ENCODE data around the gene ANKRD33. TPM values are rescaled to one million over a fixed set of nuclear protein-coding genes. Genes with fewer than 3 reads are reported as not detected.

Gene ANKRD33
- total RNA-seq, 1 experiment from 2014 or later: not detected

DNA sequence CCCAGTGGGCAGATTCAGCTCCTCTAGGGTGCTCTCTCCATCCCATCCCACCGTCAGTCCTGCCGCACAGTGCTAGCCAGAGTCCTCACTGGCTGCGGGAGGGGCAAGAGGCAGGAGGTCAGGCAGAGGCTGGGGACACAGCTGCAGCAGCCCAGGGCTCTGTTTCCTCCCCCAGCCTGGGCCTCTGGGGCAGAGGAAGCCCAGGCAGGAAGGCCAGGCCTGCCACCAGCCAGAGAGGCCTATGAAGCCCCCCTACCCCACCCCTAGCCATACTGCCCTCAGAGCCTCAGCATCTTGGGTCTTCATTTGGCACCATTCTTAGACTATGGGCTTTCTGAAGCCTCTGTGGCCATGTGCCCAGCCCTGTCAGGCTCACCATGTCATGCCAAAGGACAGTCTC, 22.8 kb downstream of the ANKRD33 start:
- Mint-ChIP-seq H3K4me1 (ENCODE audit: low read depth, unreplicated experiment) (peaks cover 15% of the 10 kb centered on the region), H3K27ac (ENCODE audit: unreplicated experiment) (no peak overlapping the region), H3K36me3 (ENCODE audit: insufficient read depth, unreplicated experiment) (no peaks in the 10 kb centered on the region), H3K27me3 (ENCODE audit: insufficient read depth, unreplicated experiment) (no peaks in the 10 kb centered on the region), H3K4me3 (ENCODE audit: unreplicated experiment) (no peak overlapping the region), H3K9me3 (ENCODE audit: unreplicated experiment) (no peaks in the 10 kb centered on the region)
- intact Hi-C loops (cut with micrococcal nuclease; ENCODE audit: unreplicated experiment): no loop called here
- no peak overlapping the region for H3K4me3 ChIP-seq (ENCODE audit: low read depth, low read length)
- CTCF ChIA-PET: no interaction called here
- no peak for DNase-seq
- H3K36me3 ChIP-seq (ENCODE audit: control insufficient read depth, insufficient read depth, low read length): no peaks in the 10 kb centered on the region
- TF ChIP-seq CTCF (IDR thresholded peaks at IDR 0.05; ENCODE audit: insufficient read depth in 1 of 2, low read depth in 1 of 2, low read length in 1 of 2, severe bottlenecking in 1 of 2, unreplicated experiment in 1 of 2): no peak
- no peaks in the 10 kb centered on the region for H3K9me3 ChIP-seq
- no TSS peak for BruUV-seq (replicated peaks)
- POLR2A ChIA-PET: no interaction called here
- H3K4me1 ChIP-seq: no peaks in the 10 kb centered on the region; the same call in 1 of the 2 replicates
- no peaks in the 10 kb centered on the region for H3K27me3 ChIP-seq (replicated peaks; ENCODE audit: control insufficient read depth, insufficient read depth, low read length)

GRCh38 chr12:51911307-51911706, 23.4 kb downstream of the ANKRD33 start:
- no TSS peak for BruUV-seq (replicated peaks)
- intact Hi-C loops (cut with micrococcal nuclease; ENCODE audit: unreplicated experiment): no loop called here
- peaks cover 9% of the 10 kb centered on the region for H3K4me1 Mint-ChIP-seq (ENCODE audit: low read depth, unreplicated experiment)
- no peak for TF ChIP-seq CTCF (IDR thresholded peaks at IDR 0.05; ENCODE audit: insufficient read depth in 1 of 2, low read depth in 1 of 2, low read length in 1 of 2, severe bottlenecking in 1 of 2, unreplicated experiment in 1 of 2)
- H3K27me3 ChIP-seq (replicated peaks; ENCODE audit: control insufficient read depth, insufficient read depth, low read length): no peaks in the 10 kb centered on the region
- H3K4me3 ChIP-seq (ENCODE audit: low read depth, low read length): no peak overlapping the region
- no peaks in the 10 kb centered on the region for H3K36me3 Mint-ChIP-seq (ENCODE audit: insufficient read depth, unreplicated experiment)
- no peaks in the 10 kb centered on the region for H3K27me3 Mint-ChIP-seq (ENCODE audit: insufficient read depth, unreplicated experiment)
- H3K9me3 ChIP-seq: no peaks in the 10 kb centered on the region
- CTCF ChIA-PET: interaction anchor here (1.0 kb wide), 1 partner anchor 11 kb away, joined by 4 read pairs; no protein-coding TSS in a partner anchor
- no peaks in the 10 kb centered on the region for H3K36me3 ChIP-seq (ENCODE audit: control insufficient read depth, insufficient read depth, low read length)
- H3K4me3 Mint-ChIP-seq (ENCODE audit: unreplicated experiment): no peak overlapping the region
- no peak for DNase-seq
- H3K4me1 ChIP-seq: no peaks in the 10 kb centered on the region
- POLR2A ChIA-PET: no interaction called here
- H3K27ac Mint-ChIP-seq (ENCODE audit: unreplicated experiment): no peak overlapping the region
- no peaks in the 10 kb centered on the region for H3K9me3 Mint-ChIP-seq (ENCODE audit: unreplicated experiment)

- peak in 1 of 2 experiments; percentile 28 for DNase-seq
- BruUV-seq (replicated peaks): no TSS peak
- no peaks in the 10 kb centered on the region for H3K27me3 ChIP-seq (replicated peaks; ENCODE audit: control insufficient read depth, insufficient read depth, low read length)
- POLR2A ChIA-PET: no interaction called here
- no peak for TF ChIP-seq CTCF (IDR thresholded peaks at IDR 0.05; ENCODE audit: insufficient read depth in 1 of 2, low read depth in 1 of 2, low read length in 1 of 2, severe bottlenecking in 1 of 2, unreplicated experiment in 1 of 2)
- intact Hi-C loops (cut with micrococcal nuclease; ENCODE audit: unreplicated experiment): no loop called here
- Mint-ChIP-seq H3K4me1 (ENCODE audit: low read depth, unreplicated experiment) (peaks cover 9% of the 10 kb centered on the region), H3K9me3 (ENCODE audit: unreplicated experiment) (no peaks in the 10 kb centered on the region), H3K27me3 (ENCODE audit: insufficient read depth, unreplicated experiment) (no peaks in the 10 kb centered on the region), H3K27ac (ENCODE audit: unreplicated experiment) (no peak overlapping the region), H3K4me3 (ENCODE audit: unreplicated experiment) (no peak overlapping the region), H3K36me3 (ENCODE audit: insufficient read depth, unreplicated experiment) (no peaks in the 10 kb centered on the region)
- CTCF ChIA-PET: interaction anchor here (0.5 to 1.0 kb wide), 3 partner anchors 10 to 66 kb away, joined by 3 to 4 read pairs (median 4); no protein-coding TSS in a partner anchor
- no peaks in the 10 kb centered on the region for H3K9me3 ChIP-seq
- H3K36me3 ChIP-seq (ENCODE audit: control insufficient read depth, insufficient read depth, low read length): no peaks in the 10 kb centered on the region
- no peaks in the 10 kb centered on the region for H3K4me1 ChIP-seq
- no peak overlapping the region for H3K4me3 ChIP-seq (ENCODE audit: low read depth, low read length)
These were observed 24.1 kb downstream of the ANKRD33 start for GRCh38 chr12:51911788-51912711.

Data from Caco-2 (cell line).